Esophagus squamous epithelium (tissue), 5 donors: ENCODE results near the gene PLXDC2. TPM values are rescaled to one million over a fixed set of nuclear protein-coding genes. Genes with fewer than 3 reads are reported as not detected.

ENCODE experiments used
- DNase-seq: peaks from one replicate; lab custom pipeline; 2025; lab: John Stamatoyannopoulos, UW
- H3K27ac ChIP-seq, 4 donors: fragments of 200-600 bp; sonication (generic); one replicate each; pipeline ENCODE4 v1.5.1; 2016 to 2019; ENCODE audit warnings: mild to moderate bottlenecking in 1 of 4
- H3K27me3 ChIP-seq, 4 donors: fragments of 200-600 bp; sonication (generic); 1 replicate in 3 of 4; 2 replicates in 1 of 4; pipeline versions ENCODE4 v1.5.1 to v1.6.0; 2017 to 2021; ENCODE audit warnings: antibody characterized with exemption in 1 of 4
- H3K36me3 ChIP-seq, 3 donors: fragments of 200-600 bp; sonication (generic); one replicate each; pipeline ENCODE4 v1.5.1; 2016 to 2019
- H3K4me1 ChIP-seq, 3 donors: fragments of 200-600 bp; sonication (generic); one replicate each; pipeline ENCODE4 v1.5.1; 2017 to 2019
- H3K4me3 ChIP-seq, 4 donors: fragments of 200-600 bp; sonication (generic); 1 replicate in 3 of 4; 2 replicates in 1 of 4; pipeline ENCODE4 v1.5.1; 2016 to 2019; ENCODE audit warnings: mild to moderate bottlenecking in 2 of 4, moderate library complexity in 1 of 4
- H3K9me3 ChIP-seq, 3 donors: fragments of 200-600 bp; sonication (generic); one replicate each; pipeline ENCODE4 v1.5.1; 2016 to 2019
- POLR2A ChIP-seq, 4 donors: fragments of 450-650 bp; IDR thresholded peaks; one replicate each; pipeline ENCODE4 v1.6.1; 2017; ENCODE audit warnings: antibody characterized with exemption in 4 of 4, mild to moderate bottlenecking in 4 of 4, moderate library complexity in 3 of 4
- WGBS, 2 donors: methylation state at CpG; one replicate each; pipeline ENCODE4 v1.1.5; 2018; 5-methylcytosine and 5-hydroxymethylcytosine counted together
- intact Hi-C: fragments of 100-400 bp; cut with DNase I; formaldehyde crosslinking; loops from one replicate; pipeline ENCODE4 v1.15.0; 2022
- total RNA-seq, 4 donors: library from RNA; depleted of rRNA; stranded (reverse); fragments of >200 nt; gene quantifications; one replicate each; pipeline ENCODE4 v1.1.0, GENCODE V29; 2016
- TF ChIP-seq, protein P1 (sequence below), 6 experiments: fragments of 450-650 bp in 4 of 6; fragments of 200-600 bp in 2 of 6; sonication (generic) in 2 of 6; IDR thresholded peaks; one replicate each; pipeline ENCODE4 v1.5.1; 2016 to 2019; ENCODE audit warnings: antibody characterized with exemption in 6 of 6, mild to moderate bottlenecking in 4 of 6, moderate library complexity in 4 of 6
- donor health status: DM: yes; HTN: yes; CAD: no.

Gene PLXDC2
- total RNA-seq, 4 donors from 2014 or later, result 22.4 to 50.4 (median 36.9) TPM

DNA sequence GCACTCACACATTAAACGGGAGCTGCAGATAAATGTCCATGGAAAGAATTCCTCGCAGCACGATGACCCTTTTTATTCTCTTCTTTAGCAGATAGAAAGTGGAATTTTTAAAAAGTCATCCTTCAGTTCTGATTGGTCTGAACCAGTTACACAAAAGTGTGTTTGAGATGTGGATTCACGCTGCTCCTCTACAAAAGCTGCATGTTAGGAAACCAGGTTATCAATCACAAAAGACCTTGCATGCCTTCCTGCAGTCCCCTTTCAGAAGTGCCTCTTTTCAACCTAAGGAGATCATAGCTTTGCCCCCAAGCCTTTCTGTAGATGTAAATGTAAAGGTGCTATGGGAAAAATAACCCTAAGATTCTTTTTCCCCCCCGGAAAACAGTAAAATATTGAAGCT is 299.7 kb downstream of the PLXDC2 start:
- 88 to 89% methylated on average over 5 of the region's 5 CpGs for WGBS, 2 donors
- DNase-seq, result no peak
- no peak overlapping the region for H3K27ac ChIP-seq
- intact Hi-C loops, result no loop called here
- H3K36me3 ChIP-seq, result no peaks in the 10 kb centered on the region
- no peaks in the 10 kb centered on the region for H3K27me3 ChIP-seq
- no peaks in the 10 kb centered on the region for H3K9me3 ChIP-seq
- TF ChIP-seq POLR2A (IDR thresholded peaks at IDR 0.05), result no peak
- TF ChIP-seq, protein P1, sequence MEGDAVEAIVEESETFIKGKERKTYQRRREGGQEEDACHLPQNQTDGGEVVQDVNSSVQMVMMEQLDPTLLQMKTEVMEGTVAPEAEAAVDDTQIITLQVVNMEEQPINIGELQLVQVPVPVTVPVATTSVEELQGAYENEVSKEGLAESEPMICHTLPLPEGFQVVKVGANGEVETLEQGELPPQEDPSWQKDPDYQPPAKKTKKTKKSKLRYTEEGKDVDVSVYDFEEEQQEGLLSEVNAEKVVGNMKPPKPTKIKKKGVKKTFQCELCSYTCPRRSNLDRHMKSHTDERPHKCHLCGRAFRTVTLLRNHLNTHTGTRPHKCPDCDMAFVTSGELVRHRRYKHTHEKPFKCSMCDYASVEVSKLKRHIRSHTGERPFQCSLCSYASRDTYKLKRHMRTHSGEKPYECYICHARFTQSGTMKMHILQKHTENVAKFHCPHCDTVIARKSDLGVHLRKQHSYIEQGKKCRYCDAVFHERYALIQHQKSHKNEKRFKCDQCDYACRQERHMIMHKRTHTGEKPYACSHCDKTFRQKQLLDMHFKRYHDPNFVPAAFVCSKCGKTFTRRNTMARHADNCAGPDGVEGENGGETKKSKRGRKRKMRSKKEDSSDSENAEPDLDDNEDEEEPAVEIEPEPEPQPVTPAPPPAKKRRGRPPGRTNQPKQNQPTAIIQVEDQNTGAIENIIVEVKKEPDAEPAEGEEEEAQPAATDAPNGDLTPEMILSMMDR (IDR thresholded peaks at IDR 0.05), result no peak
- H3K4me1 ChIP-seq, result no peaks in the 10 kb centered on the region
- H3K4me3 ChIP-seq, result no peak overlapping the region

DNA sequence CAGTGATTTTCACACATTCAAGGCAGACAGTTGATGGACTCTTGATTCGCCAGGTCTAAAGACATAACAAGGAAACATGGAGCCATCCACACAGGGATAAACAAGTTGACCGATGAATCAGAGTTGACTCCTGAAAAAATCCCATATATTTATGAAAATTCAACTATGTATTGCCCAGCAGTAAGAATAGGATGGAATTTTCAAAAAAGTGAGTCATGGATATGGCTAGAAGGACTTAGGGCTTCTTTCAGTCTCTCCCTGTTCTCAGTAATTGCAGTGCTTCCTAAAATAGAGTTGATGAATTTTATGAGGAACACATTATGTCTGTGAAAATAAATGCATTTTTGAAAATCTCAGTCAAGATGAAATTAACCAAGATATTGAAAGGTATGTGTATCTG is 301.2 kb downstream of the PLXDC2 start:
- TF ChIP-seq, protein P1 (IDR thresholded peaks at IDR 0.05), result no peak
- no peak for TF ChIP-seq POLR2A (IDR thresholded peaks at IDR 0.05)
- DNase-seq, result no peak
- no peaks in the 10 kb centered on the region for H3K4me1 ChIP-seq
- no peak overlapping the region for H3K4me3 ChIP-seq
- intact Hi-C loops, result no loop called here
- H3K27ac ChIP-seq, result no peak overlapping the region
- 92 to 95% methylated on average over 2 of the region's 2 CpGs for WGBS, 2 donors
- H3K36me3 ChIP-seq, result no peaks in the 10 kb centered on the region
- H3K9me3 ChIP-seq, result no peaks in the 10 kb centered on the region
- no peaks in the 10 kb centered on the region for H3K27me3 ChIP-seq

DNA sequence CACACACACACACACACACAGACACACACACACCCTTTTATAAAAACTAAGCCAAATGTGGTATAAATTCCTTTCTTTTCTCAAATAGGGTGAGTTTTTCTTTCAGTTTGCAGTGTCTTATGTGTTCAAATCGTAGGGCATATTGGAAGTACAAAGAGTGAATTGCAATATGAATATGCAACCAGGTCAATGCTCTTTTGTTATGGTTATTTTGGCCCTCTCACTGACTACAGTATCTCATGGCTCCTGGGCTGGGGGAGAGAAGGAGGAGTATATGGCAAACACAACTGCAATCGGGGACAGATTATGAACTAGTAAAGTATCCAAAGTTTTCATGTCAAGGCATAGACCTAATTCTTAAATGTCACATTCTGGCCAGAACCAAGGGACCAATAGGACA is 301.9 kb downstream of the PLXDC2 start:
- Histone ChIP-seq H3K36me3 (no peaks in the 10 kb centered on the region), H3K27me3 (no peaks in the 10 kb centered on the region), H3K27ac (no peak overlapping the region), H3K4me3 (no peak overlapping the region), H3K4me1 (no peaks in the 10 kb centered on the region), H3K9me3 (no peaks in the 10 kb centered on the region)
- TF ChIP-seq POLR2A (IDR thresholded peaks at IDR 0.05), result no peak
- TF ChIP-seq, protein P1 (IDR thresholded peaks at IDR 0.05), result no peak
- intact Hi-C loops, result no loop called here
- no peak for DNase-seq
- 27 to 66% methylated on average over 2 of the region's 2 CpGs for WGBS, 2 donors

DNA sequence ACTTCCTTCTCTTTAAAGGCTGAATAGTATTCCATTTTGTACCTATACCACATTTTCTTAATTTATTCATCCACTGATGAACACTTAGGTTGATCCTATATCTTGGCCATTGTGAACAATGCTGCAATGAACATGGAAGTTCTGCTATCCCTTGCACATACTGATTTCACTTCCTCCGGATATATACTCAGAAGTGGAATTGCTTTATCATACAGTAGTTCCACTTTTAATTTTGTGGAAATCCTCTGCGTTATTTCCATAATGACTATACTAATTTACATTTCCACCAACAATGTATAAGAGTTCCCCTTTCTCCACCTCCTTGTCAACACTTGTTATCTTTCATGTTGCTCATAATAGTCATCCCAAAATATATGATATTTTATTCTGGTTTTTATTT is 312.6 kb downstream of the PLXDC2 start:
- TF ChIP-seq, protein P1 (IDR thresholded peaks at IDR 0.05), result no peak
- TF ChIP-seq POLR2A (IDR thresholded peaks at IDR 0.05), result no peak
- no peaks in the 10 kb centered on the region for H3K27me3 ChIP-seq
- no peak overlapping the region for H3K27ac ChIP-seq
- intact Hi-C loops, result no loop called here
- 85 to 93% methylated on average over 2 of the region's 2 CpGs for WGBS, 2 donors
- no peaks in the 10 kb centered on the region for H3K4me1 ChIP-seq
- no peak overlapping the region for H3K4me3 ChIP-seq
- peaks cover 0 to 3% (median 2%) of the 10 kb centered on the region in 3 donors for H3K9me3 ChIP-seq
- no peak for DNase-seq
- H3K36me3 ChIP-seq, result no peaks in the 10 kb centered on the region

DNA sequence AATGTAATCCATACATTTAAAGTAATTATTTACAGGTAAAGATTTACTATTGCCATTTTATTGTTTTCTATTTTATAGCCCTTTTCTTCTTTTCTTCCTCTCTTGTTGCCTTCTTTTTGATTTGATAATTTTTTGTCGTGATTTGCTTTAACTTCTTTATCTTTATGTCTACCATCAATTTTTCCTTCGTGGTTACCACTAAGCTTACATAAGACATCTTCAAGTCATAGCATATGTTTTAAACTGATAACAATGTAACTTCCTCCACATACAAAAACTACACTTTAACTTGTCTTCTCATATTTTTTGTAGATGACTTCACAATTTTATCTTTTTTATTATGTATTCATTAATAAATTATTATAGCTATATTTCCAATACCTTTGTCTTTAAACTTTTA is 316.6 kb downstream of the PLXDC2 start:
- H3K4me1 ChIP-seq, result no peaks in the 10 kb centered on the region
- 82 to 84% methylated on average over 2 of the region's 2 CpGs for WGBS, 2 donors
- H3K4me3 ChIP-seq, result no peak overlapping the region
- H3K9me3 ChIP-seq, result peaks cover 0 to 13% (median 9%) of the 10 kb centered on the region in 3 donors
- intact Hi-C loops, result no loop called here
- H3K27ac ChIP-seq, result no peak overlapping the region
- no peaks in the 10 kb centered on the region for H3K36me3 ChIP-seq
- no peak for DNase-seq
- TF ChIP-seq POLR2A (IDR thresholded peaks at IDR 0.05), result no peak
- TF ChIP-seq, protein P1 (IDR thresholded peaks at IDR 0.05), result no peak
- H3K27me3 ChIP-seq, result no peaks in the 10 kb centered on the region
